Measurements from ENCODE around the gene HIP1R. TPM values are rescaled to one million over a fixed set of nuclear protein-coding genes. Genes with fewer than 3 reads are reported as not detected.

The HIP1R gene
- total and polyA plus RNA-seq, 4 donors = 25.4 to 101 (median 30.1) TPM

DNA sequence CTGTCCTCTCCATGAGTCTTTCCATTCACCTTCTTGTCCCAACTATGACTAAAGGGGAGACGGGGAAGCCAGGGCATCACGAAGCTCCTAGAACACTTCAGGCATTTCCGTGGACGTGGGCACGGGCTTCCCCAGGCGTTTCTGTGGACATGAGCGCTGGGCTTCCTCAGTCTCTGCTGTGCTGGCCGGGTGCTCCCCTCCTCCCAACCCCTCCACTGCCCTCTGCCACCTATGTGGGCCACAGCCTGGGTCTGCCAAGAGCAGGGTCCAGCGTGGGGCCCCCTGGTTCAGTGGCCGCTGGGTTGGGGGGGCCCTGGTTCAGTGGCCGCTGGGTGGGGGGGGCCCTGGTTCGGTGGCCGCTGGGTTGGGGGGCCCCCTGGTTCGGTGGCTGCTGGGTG, 14.8 kb downstream of the HIP1R start:
- WGBS, 2 donors = 92 to 95% methylated on average over 14 of the region's 14 CpGs
- Histone ChIP-seq H3K9me3 (ENCODE audit: control insufficient read depth, low read length) (no peaks in the 10 kb centered on the region), H3K4me1 (ENCODE audit: control insufficient read depth in 1 of 2, insufficient read depth in 2 of 2, low read length in 2 of 2) (no peaks in the 10 kb centered on the region), H3K4me3 (ENCODE audit: low read length in 2 of 2) (no peak overlapping the region), H3K27ac (ENCODE audit: low read depth in 1 of 2, low read length in 2 of 2) (peak overlapping the region in 1 of 2 donors; percentile 13), H3K27me3 (ENCODE audit: control insufficient read depth in 1 of 2, insufficient read depth in 2 of 2, low read length in 1 of 2) (no peaks in the 10 kb centered on the region), H3K36me3 (ENCODE audit: control insufficient read depth in 1 of 2, insufficient read depth in 2 of 2, low read length in 1 of 2) (no peaks in the 10 kb centered on the region)
- peak in 1 of 2 donors; percentile 71 for DNase-seq
- ATAC-seq (ENCODE audit: low FRiP score) = no peak
- intact Hi-C loops (cut with DNase I) = no loop called here

DNA sequence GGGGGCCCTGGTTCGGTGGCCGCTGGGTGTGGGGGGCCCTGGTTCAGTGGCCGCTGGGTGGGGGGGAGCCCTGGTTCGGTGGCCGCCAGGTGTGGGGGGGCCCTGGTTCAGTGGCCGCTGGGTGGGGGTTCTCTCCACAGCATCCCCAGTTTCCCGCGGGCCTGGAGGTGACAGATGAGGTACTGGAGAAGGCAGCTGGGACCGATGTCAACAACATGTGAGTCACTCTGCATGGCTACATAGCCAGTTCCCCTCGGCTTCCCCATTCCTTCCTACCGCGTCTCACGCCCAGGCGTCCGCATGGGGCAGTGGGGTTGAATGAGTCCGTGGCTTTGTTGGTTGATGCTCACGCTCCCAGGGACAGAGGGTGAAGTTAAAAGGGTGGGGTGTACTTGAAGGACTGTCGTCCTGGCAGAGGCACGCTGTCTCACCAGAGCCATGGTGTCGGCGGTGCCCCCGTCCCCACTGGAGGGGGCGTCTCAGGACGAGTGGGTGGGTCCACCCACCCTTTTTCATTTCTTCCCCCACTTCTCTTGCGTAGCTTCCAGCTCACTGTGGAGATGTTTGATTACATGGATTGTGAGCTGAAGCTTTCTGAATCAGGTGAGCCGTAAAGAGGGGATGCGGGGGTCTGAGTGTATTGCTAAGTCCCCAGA, 15.6 kb downstream of the HIP1R start:
- H3K27ac ChIP-seq (ENCODE audit: low read depth in 1 of 2, low read length in 2 of 2) = peak overlapping the region; percentile 30 to 54
- no peaks in the 10 kb centered on the region for H3K9me3 ChIP-seq (ENCODE audit: control insufficient read depth, low read length)
- H3K36me3 ChIP-seq (ENCODE audit: control insufficient read depth in 1 of 2, insufficient read depth in 2 of 2, low read length in 1 of 2) = no peaks in the 10 kb centered on the region
- peak in 1 of 2 donors; percentile 69 for DNase-seq
- no peak for ATAC-seq (ENCODE audit: low FRiP score)
- intact Hi-C loops (cut with DNase I) = no loop called here
- no peaks in the 10 kb centered on the region for H3K27me3 ChIP-seq (ENCODE audit: control insufficient read depth in 1 of 2, insufficient read depth in 2 of 2, low read length in 1 of 2)
- WGBS, 2 donors = 60 to 68% methylated on average over 26 to 27 of the region's 27 CpGs
- H3K4me1 ChIP-seq (ENCODE audit: control insufficient read depth in 1 of 2, insufficient read depth in 2 of 2, low read length in 2 of 2) = no peaks in the 10 kb centered on the region
- H3K4me3 ChIP-seq (ENCODE audit: low read length in 2 of 2) = no peak overlapping the region

DNA sequence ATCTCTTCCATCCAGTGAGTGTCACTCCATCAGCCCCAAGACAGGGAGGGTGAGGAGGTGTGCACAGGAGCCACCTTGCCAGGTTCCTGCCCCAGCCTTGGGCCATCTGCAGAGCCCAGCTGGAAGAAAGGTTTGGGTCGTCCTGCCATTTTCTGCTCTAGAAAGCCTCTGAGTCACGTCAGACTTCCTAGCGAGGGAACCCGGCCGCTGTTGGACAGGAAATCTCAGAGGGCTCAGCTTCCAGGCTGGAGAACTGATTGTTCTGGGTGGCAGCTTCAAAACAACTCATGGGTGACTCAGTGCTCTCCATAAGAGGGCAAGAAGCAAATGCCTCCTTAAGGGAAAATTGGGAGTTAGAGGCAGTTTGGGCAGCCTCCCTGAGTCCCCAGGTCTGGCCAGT, 16.6 kb downstream of the HIP1R start:
- ATAC-seq (ENCODE audit: low FRiP score) (peak; percentile 62), DNase-seq (peak; percentile 83 to 87)
- no peaks in the 10 kb centered on the region for H3K27me3 ChIP-seq (ENCODE audit: control insufficient read depth in 1 of 2, insufficient read depth in 2 of 2, low read length in 1 of 2)
- no peaks in the 10 kb centered on the region for H3K4me1 ChIP-seq (ENCODE audit: control insufficient read depth in 1 of 2, insufficient read depth in 2 of 2, low read length in 2 of 2)
- H3K36me3 ChIP-seq (ENCODE audit: control insufficient read depth in 1 of 2, insufficient read depth in 2 of 2, low read length in 1 of 2) = no peaks in the 10 kb centered on the region
- WGBS, 2 donors = 2 to 6% methylated on average over 5 of the region's 5 CpGs
- no peak overlapping the region for H3K4me3 ChIP-seq (ENCODE audit: low read length in 2 of 2)
- intact Hi-C loops (cut with DNase I) = no loop called here
- no peaks in the 10 kb centered on the region for H3K9me3 ChIP-seq (ENCODE audit: control insufficient read depth, low read length)
- H3K27ac ChIP-seq (ENCODE audit: low read depth in 1 of 2, low read length in 2 of 2) = peak overlapping the region; percentile 54 to 92

DNA sequence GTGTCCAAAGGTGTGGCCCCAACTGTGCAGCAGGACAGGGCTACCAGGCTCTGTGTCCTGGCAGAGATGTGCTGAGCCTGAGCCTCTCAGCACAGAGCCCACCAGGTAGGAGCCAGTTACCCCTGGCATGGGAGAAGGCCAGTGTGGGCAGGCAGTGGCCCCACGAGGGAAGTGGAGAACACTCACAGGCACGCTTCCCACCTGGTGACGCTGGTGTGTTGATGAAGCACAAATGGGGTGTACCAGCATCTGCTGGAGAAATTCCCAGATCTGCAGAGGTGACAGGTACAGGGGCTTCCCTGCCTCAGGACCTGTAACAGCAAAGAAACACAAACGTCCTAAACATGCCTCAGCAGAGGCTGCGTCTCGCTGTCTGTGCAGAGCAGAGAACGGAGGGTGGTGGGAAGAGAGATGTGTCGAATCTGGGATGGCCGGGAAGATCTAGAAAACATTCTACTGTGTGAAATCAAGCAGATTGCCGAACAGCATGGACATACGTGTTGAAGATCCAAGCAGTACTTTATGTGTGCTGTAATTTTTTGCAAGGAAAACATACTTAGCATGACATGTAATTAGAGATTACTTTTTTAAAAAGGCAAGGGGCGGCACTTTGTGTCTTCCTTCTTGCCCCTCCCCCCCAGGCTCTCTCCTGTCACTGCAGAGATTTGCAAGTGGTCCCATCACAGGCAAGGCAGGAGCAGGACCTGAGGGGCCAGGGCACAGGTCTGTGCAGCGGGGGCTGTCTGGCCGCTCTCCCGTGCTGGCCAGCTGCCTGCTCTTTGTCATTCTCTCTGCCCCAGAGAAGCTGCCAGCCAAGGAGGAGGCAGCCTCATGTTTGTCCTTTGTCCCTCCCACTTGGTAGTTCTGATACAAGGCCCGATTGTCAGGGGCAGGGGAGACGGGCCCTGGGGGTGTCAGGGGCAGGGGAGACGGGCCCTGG, 17.3 kb downstream of the HIP1R start:
- ATAC-seq (ENCODE audit: low FRiP score) = peak; percentile 55
- H3K27ac ChIP-seq (ENCODE audit: low read depth in 1 of 2, low read length in 2 of 2) = peak overlapping the region; percentile 2 to 92
- no peak overlapping the region for H3K4me3 ChIP-seq (ENCODE audit: low read length in 2 of 2)
- H3K36me3 ChIP-seq (ENCODE audit: control insufficient read depth in 1 of 2, insufficient read depth in 2 of 2, low read length in 1 of 2) = no peaks in the 10 kb centered on the region
- intact Hi-C loops (cut with DNase I) = no loop called here
- H3K4me1 ChIP-seq (ENCODE audit: control insufficient read depth in 1 of 2, insufficient read depth in 2 of 2, low read length in 2 of 2) = no peaks in the 10 kb centered on the region
- whole genome bisulfite sequencing, 2 donors = 23% methylated on average over 17 to 18 of the region's 18 CpGs
- peak in 1 of 2 donors; percentile 80 for DNase-seq
- H3K27me3 ChIP-seq (ENCODE audit: control insufficient read depth in 1 of 2, insufficient read depth in 2 of 2, low read length in 1 of 2) = no peaks in the 10 kb centered on the region
- H3K9me3 ChIP-seq (ENCODE audit: control insufficient read depth, low read length) = no peaks in the 10 kb centered on the region

DNA sequence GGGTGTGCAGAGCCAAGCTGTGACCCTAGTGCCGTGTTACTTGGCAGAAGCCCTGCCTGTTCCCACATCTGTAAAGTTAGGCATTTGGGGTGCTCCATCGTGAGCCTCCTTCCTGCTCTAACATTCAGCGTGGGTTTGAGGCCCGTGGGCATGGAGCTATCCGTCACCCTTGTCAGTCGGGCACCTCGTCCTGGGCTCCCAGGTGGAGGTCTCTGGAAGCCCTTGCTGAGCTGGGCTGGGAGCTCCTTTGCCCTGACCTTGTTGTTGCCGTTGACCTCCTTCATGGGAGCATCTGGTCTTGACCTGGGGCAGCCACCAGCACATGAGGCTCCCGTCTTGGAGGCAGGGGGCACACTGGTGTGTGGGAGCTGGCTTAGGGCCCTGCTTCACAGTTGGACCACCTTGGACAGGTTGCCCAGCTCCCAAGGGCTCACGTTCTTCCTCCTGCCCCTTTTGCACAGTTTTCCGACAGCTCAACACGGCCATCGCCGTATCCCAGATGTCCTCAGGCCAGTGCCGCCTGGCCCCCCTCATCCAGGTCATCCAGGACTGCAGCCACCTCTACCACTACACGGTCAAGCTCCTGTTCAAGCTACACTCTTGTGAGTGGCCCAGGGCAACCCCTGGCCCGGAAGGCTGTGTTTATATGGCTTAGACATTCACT, 18.5 kb downstream of the HIP1R start:
- no peak for DNase-seq
- no peaks in the 10 kb centered on the region for H3K4me1 ChIP-seq (ENCODE audit: control insufficient read depth in 1 of 2, insufficient read depth in 2 of 2, low read length in 2 of 2)
- intact Hi-C loops (cut with DNase I) = no loop called here
- ATAC-seq (ENCODE audit: low FRiP score) = no peak
- no peak overlapping the region for H3K4me3 ChIP-seq (ENCODE audit: low read length in 2 of 2)
- no peaks in the 10 kb centered on the region for H3K9me3 ChIP-seq (ENCODE audit: control insufficient read depth, low read length)
- 79 to 83% methylated on average over 16 to 17 of the region's 17 CpGs for WGBS, 2 donors
- H3K27me3 ChIP-seq (ENCODE audit: control insufficient read depth in 1 of 2, insufficient read depth in 2 of 2, low read length in 1 of 2) = no peaks in the 10 kb centered on the region
- peak overlapping the region; percentile 15 to 43 for H3K27ac ChIP-seq (ENCODE audit: low read depth in 1 of 2, low read length in 2 of 2)
- H3K36me3 ChIP-seq (ENCODE audit: control insufficient read depth in 1 of 2, insufficient read depth in 2 of 2, low read length in 1 of 2) = no peaks in the 10 kb centered on the region

DNA sequence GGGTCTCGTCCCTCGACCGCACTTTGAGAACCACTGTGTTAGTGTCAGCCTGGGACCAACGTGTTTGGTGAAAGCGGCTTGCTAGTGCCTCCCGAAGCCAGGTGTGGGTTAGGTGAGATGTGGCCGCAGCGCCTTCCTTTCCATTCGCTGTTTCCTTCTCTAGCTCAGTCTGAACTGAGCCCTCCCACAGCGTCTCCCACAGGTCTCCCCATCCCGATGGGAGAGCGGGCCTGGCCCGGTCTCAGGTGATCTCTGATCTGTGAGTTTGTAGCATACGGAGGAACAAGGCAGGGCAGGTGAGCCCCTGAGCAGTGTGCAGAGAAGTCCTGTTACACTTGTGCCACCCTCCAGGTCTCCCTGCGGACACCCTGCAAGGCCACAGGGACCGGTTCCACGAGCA, 19.3 kb downstream of the HIP1R start:
- 95% methylated on average over 17 of the region's 17 CpGs for WGBS, 2 donors
- no peak for ATAC-seq (ENCODE audit: low FRiP score)
- intact Hi-C loops (cut with DNase I) = no loop called here
- Histone ChIP-seq H3K27me3 (ENCODE audit: control insufficient read depth in 1 of 2, insufficient read depth in 2 of 2, low read length in 1 of 2) (no peaks in the 10 kb centered on the region), H3K4me3 (ENCODE audit: low read length in 2 of 2) (no peak overlapping the region), H3K4me1 (ENCODE audit: control insufficient read depth in 1 of 2, insufficient read depth in 2 of 2, low read length in 2 of 2) (no peaks in the 10 kb centered on the region), H3K27ac (ENCODE audit: low read depth in 1 of 2, low read length in 2 of 2) (no peak overlapping the region), H3K36me3 (ENCODE audit: control insufficient read depth in 1 of 2, insufficient read depth in 2 of 2, low read length in 1 of 2) (no peaks in the 10 kb centered on the region), H3K9me3 (ENCODE audit: control insufficient read depth, low read length) (no peaks in the 10 kb centered on the region)
- DNase-seq = no peak

DNA sequence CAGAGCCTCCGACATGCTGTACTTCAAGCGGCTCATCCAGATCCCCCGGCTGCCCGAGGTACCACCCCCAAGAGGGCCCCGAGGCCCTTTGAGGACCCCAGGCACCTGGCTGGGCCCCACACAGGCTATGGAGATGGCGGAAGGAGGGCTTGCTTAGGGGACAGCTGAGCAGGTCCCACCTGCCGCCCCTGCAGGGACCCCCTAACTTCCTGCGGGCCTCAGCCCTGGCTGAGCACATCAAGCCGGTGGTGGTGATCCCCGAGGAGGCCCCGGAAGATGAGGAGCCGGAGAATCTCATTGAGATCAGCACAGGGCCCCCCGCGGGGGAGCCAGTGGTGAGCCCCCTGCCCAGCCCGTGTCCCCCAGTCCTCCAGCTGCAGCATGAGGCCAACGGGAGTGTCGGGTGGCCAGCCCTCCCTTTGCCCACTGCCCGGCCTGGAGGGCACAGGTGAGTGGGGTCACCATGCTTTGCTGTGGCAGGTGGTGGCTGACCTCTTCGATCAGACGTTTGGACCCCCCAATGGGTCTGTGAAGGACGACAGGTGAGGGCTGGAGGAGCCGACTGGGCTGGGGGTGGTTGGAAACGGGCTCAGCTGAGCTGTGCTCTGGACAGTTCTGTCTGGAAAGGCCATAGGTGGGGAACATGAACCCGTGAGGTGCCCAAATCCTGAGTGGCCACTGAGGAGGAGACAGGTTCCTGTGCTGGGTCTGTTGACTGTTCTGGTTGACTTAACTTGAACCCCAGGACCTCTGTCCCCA, 20.0 kb downstream of the HIP1R start:
- Histone ChIP-seq H3K27ac (ENCODE audit: low read depth in 1 of 2, low read length in 2 of 2) (no peak overlapping the region), H3K9me3 (ENCODE audit: control insufficient read depth, low read length) (no peaks in the 10 kb centered on the region), H3K4me3 (ENCODE audit: low read length in 2 of 2) (no peak overlapping the region), H3K4me1 (ENCODE audit: control insufficient read depth in 1 of 2, insufficient read depth in 2 of 2, low read length in 2 of 2) (no peaks in the 10 kb centered on the region), H3K27me3 (ENCODE audit: control insufficient read depth in 1 of 2, insufficient read depth in 2 of 2, low read length in 1 of 2) (no peaks in the 10 kb centered on the region), H3K36me3 (ENCODE audit: control insufficient read depth in 1 of 2, insufficient read depth in 2 of 2, low read length in 1 of 2) (no peaks in the 10 kb centered on the region)
- DNase-seq (no peak), ATAC-seq (ENCODE audit: low FRiP score) (no peak)
- WGBS, 2 donors = 89 to 92% methylated on average over 24 of the region's 24 CpGs
- intact Hi-C loops (cut with DNase I) = no loop called here

Measured in aorta (tissue), 5 donors.